MM.1S (cell line): Measurements from ENCODE around the gene ERMAP.

Experiments
- DNase-seq: peaks from one replicate; pipeline ENCODE4 v3.0.0-alpha.2; 2015
- H2AFZ ChIP-seq: fragments of 300-600 bp; sonication (generic); 2 replicates; pipeline ENCODE4 v1.6.0; 2016; ENCODE audit warnings: antibody characterized with exemption, low read length
- H3F3A ChIP-seq: fragments of 300-600 bp; sonication (generic); 2 replicates; pipeline ENCODE4 v1.6.1; 2016; ENCODE audit warnings: mild to moderate bottlenecking, antibody characterized with exemption, low read length, moderate library complexity, mixed read lengths; ENCODE audit not compliant: insufficient read depth
- H3K27ac ChIP-seq: fragments of 300-600 bp; sonication (generic); 2 replicates; pipeline ENCODE4 v1.5.1; 2016; ENCODE audit warnings: mild to moderate bottlenecking, low read length
- H3K27me3 ChIP-seq: fragments of 300-600 bp; sonication (generic); replicated peaks from 2 replicates; pipeline ENCODE4 v1.6.0; 2016; ENCODE audit warnings: low read length; ENCODE audit not compliant: insufficient read depth
- H3K36me3 ChIP-seq: fragments of 300-600 bp; sonication (generic); replicated peaks from 2 replicates; pipeline ENCODE4 v1.6.1; 2016; ENCODE audit warnings: mild to moderate bottlenecking, low read length, mixed read lengths; ENCODE audit not compliant: insufficient read depth
- H3K4me1 ChIP-seq: fragments of 300-600 bp; sonication (generic); 2 replicates; pipeline ENCODE4 v1.6.1; 2016; ENCODE audit warnings: low read length, mixed read lengths
- H3K4me2 ChIP-seq: fragments of 300-600 bp; sonication (generic); 2 replicates; pipeline ENCODE4 v1.6.0; 2016; ENCODE audit warnings: low read depth, low read length
- H3K4me3 ChIP-seq: fragments of 300-600 bp; sonication (generic); 2 replicates; pipeline ENCODE4 v1.5.1; 2016; ENCODE audit warnings: low read length, mixed read lengths
- H3K79me2 ChIP-seq: fragments of 300-600 bp; sonication (generic); 2 replicates; pipeline ENCODE4 v1.6.1; 2016; ENCODE audit warnings: mixed run types, low read length, mixed read lengths
- H3K9ac ChIP-seq: fragments of 300-600 bp; sonication (generic); 2 replicates; pipeline ENCODE4 v1.6.1; 2016; ENCODE audit warnings: low read length, mixed read lengths
- H3K9me2 ChIP-seq: fragments of 300-600 bp; sonication (generic); replicated peaks from 2 replicates; pipeline ENCODE4 v1.6.1; 2016; ENCODE audit warnings: mild to moderate bottlenecking, low read length, mixed read lengths; ENCODE audit not compliant: insufficient read depth
- H3K9me3 ChIP-seq: fragments of 300-600 bp; sonication (generic); replicated peaks from 2 replicates; pipeline ENCODE4 v1.6.1; 2016; ENCODE audit warnings: mild to moderate bottlenecking, low read length, mixed read lengths; ENCODE audit not compliant: insufficient read depth
- H4K20me1 ChIP-seq: fragments of 300-600 bp; sonication (generic); 2 replicates; pipeline ENCODE4 v1.6.1; 2016; ENCODE audit warnings: mild to moderate bottlenecking, low read length, moderate library complexity, mixed read lengths; ENCODE audit not compliant: insufficient read depth
- EZH2 ChIP-seq: fragments of 300-600 bp; sonication (generic); optimal IDR thresholded peaks from 2 replicates; pipeline ENCODE3; 2017; ENCODE audit warnings: low read depth, mild to moderate bottlenecking, antibody characterized with exemption, low read length, mixed read lengths
- EZH2phosphoT487 ChIP-seq: fragments of 300-600 bp; sonication (generic); IDR thresholded peaks from 2 replicates; pipeline ENCODE4 v1.6.1; 2018; ENCODE audit warnings: antibody characterized with exemption, low read length
- TF ChIP-seq, protein P1 (sequence below): fragments of 300-600 bp; sonication (generic); IDR thresholded peaks from 2 replicates; pipeline ENCODE4 v1.5.1; 2016; ENCODE audit warnings: antibody characterized with exemption, low read length, mixed read lengths

Gene ERMAP

DNA sequence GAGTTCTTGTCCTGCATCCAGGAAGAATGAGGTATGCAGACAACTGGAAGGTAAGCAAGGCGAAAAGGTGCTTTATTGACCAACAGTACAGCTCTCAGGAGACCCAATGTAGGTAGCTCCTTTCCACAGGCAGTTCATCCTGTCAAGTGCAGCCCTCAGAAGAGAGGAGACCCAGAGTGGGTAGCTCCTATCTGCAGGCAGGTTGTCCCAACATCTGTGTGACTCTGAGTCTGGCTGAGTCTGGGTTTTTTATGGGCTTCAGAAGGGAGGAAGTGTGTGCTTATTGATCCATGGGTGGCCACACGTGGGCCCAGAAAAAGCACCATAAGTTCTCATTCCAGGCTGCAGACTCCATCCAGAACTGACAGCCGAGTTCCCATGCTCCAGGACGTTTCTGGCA lies 63.5 kb downstream of the ERMAP start:
- H3K27me3 ChIP-seq: no peaks in the 10 kb centered on the region
- TF ChIP-seq EZH2phosphoT487 (no peak), EZH2 (no peak)
- no peak overlapping the region for H3K4me3 ChIP-seq
- H3K9me3 ChIP-seq: no peaks in the 10 kb centered on the region
- no peaks in the 10 kb centered on the region for H3K79me2 ChIP-seq
- H3K4me1 ChIP-seq: peaks cover 6% of the 10 kb centered on the region; the same call in 1 of the 2 replicates
- no peaks in the 10 kb centered on the region for H3K36me3 ChIP-seq
- no peaks in the 10 kb centered on the region for H3K9me2 ChIP-seq
- H3K27ac ChIP-seq: no peak overlapping the region
- DNase-seq: no peak
- no peaks in the 10 kb centered on the region for H4K20me1 ChIP-seq
- no peak overlapping the region for H3K9ac ChIP-seq
- no peaks in the 10 kb centered on the region for H3F3A ChIP-seq
- H3K4me2 ChIP-seq: no peak overlapping the region
- H2AFZ ChIP-seq: no peak overlapping the region

- DNase-seq: no peak
- no peaks in the 10 kb centered on the region for H3K4me1 ChIP-seq
- no peaks in the 10 kb centered on the region for H3K9me3 ChIP-seq
- no peaks in the 10 kb centered on the region for H3F3A ChIP-seq
- no peak overlapping the region for H2AFZ ChIP-seq
- H3K4me3 ChIP-seq: no peak overlapping the region
- H3K27me3 ChIP-seq: no peaks in the 10 kb centered on the region
- H3K4me2 ChIP-seq: no peak overlapping the region
- no peaks in the 10 kb centered on the region for H4K20me1 ChIP-seq
- H3K27ac ChIP-seq: no peak overlapping the region
- H3K9me2 ChIP-seq: no peaks in the 10 kb centered on the region
- no peaks in the 10 kb centered on the region for H3K36me3 ChIP-seq
- H3K79me2 ChIP-seq: no peaks in the 10 kb centered on the region
- TF ChIP-seq EZH2phosphoT487 (no peak), EZH2 (no peak)
- TF ChIP-seq, protein P1, sequence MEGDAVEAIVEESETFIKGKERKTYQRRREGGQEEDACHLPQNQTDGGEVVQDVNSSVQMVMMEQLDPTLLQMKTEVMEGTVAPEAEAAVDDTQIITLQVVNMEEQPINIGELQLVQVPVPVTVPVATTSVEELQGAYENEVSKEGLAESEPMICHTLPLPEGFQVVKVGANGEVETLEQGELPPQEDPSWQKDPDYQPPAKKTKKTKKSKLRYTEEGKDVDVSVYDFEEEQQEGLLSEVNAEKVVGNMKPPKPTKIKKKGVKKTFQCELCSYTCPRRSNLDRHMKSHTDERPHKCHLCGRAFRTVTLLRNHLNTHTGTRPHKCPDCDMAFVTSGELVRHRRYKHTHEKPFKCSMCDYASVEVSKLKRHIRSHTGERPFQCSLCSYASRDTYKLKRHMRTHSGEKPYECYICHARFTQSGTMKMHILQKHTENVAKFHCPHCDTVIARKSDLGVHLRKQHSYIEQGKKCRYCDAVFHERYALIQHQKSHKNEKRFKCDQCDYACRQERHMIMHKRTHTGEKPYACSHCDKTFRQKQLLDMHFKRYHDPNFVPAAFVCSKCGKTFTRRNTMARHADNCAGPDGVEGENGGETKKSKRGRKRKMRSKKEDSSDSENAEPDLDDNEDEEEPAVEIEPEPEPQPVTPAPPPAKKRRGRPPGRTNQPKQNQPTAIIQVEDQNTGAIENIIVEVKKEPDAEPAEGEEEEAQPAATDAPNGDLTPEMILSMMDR: no peak
- H3K9ac ChIP-seq: no peak overlapping the region
These were observed 69.3 kb downstream of the ERMAP start for GRCh38 chr1:42886046-42886739.

DNA sequence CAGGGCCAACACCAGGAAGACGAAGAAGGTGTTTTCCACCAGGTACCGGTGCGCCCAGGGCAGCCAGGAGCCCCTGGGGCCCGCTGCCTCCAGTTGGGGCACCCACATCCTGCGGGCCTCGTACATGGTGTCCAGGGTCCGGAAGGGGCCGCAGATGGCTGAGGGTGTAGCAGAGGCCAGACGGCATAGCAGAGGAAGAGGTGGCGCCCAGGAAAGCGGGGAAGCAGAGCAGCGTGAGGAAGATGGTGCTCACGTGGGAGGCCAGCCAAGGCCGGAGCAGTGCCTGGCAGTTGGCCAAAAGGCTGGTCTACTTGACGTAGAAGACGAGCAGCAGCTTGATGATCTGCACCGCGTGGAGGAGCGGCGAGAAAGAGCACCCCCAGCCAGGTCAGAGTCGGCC lies 69.9 kb downstream of the ERMAP start:
- Histone ChIP-seq H2AFZ (no peak overlapping the region), H4K20me1 (no peaks in the 10 kb centered on the region), H3K4me3 (no peak overlapping the region), H3K4me2 (no peak overlapping the region), H3K27ac (no peak overlapping the region), H3K27me3 (no peaks in the 10 kb centered on the region), H3K4me1 (no peaks in the 10 kb centered on the region), H3K9me2 (no peaks in the 10 kb centered on the region), H3K36me3 (no peaks in the 10 kb centered on the region), H3K9me3 (no peaks in the 10 kb centered on the region), H3K79me2 (no peaks in the 10 kb centered on the region), H3F3A (no peaks in the 10 kb centered on the region), H3K9ac (no peak overlapping the region)
- no peak for TF ChIP-seq EZH2
- TF ChIP-seq, protein P1: no peak
- TF ChIP-seq EZH2phosphoT487: no peak
- no peak for DNase-seq

GRCh38 chr1:42887366-42887765 lies 70.4 kb downstream of the ERMAP start:
- Histone ChIP-seq H3F3A (no peaks in the 10 kb centered on the region), H3K9ac (no peak overlapping the region), H3K36me3 (no peaks in the 10 kb centered on the region), H3K9me2 (no peaks in the 10 kb centered on the region), H2AFZ (no peak overlapping the region), H3K27ac (no peak overlapping the region), H3K79me2 (no peaks in the 10 kb centered on the region), H3K4me3 (no peak overlapping the region), H3K4me2 (no peak overlapping the region), H4K20me1 (no peaks in the 10 kb centered on the region), H3K4me1 (no peaks in the 10 kb centered on the region), H3K9me3 (no peaks in the 10 kb centered on the region), H3K27me3 (no peaks in the 10 kb centered on the region)
- DNase-seq: no peak
- TF ChIP-seq, protein P1: no peak
- TF ChIP-seq EZH2 (no peak), EZH2phosphoT487 (no peak)
